ENCODE results near the gene HTR5A.

Gene HTR5A

GRCh38 chr7:155108144-155108901 is 38.2 kb downstream of the HTR5A start:
- no peak for TF ChIP-seq TEAD4 (IDR thresholded peaks at IDR 0.05)
- TF ChIP-seq RAD21 (IDR thresholded peaks at IDR 0.05; ENCODE audit: low read depth): no peak
- TF ChIP-seq TAF1 (IDR thresholded peaks at IDR 0.05; ENCODE audit: low read depth): no peak
- no peak for TF ChIP-seq EP300 (IDR thresholded peaks at IDR 0.05; ENCODE audit: borderline replicate concordance)
- no peak for TF ChIP-seq CEBPB (IDR thresholded peaks at IDR 0.05)
- no peak for TF ChIP-seq EGR1 (IDR thresholded peaks at IDR 0.05)
- no peak for TF ChIP-seq ZBTB7A (IDR thresholded peaks at IDR 0.05; ENCODE audit: low read depth)
- no peak for TF ChIP-seq USF1 (IDR thresholded peaks at IDR 0.05)
- TF ChIP-seq FOXM1 (IDR thresholded peaks at IDR 0.05; ENCODE audit: borderline replicate concordance, low read depth): no peak
- no peak for TF ChIP-seq TCF12 (IDR thresholded peaks at IDR 0.05; ENCODE audit: low read depth)
- no peak for TF ChIP-seq REST (IDR thresholded peaks at IDR 0.05; ENCODE audit: low read depth)
- TF ChIP-seq YY1 (IDR thresholded peaks at IDR 0.05; ENCODE audit: low read depth): no peak
- no peak for TF ChIP-seq CREB1 (IDR thresholded peaks at IDR 0.05; ENCODE audit: low read depth)
- no peak for TF ChIP-seq NFIC (IDR thresholded peaks at IDR 0.05)
- no peak for TF ChIP-seq MAX (IDR thresholded peaks at IDR 0.05)

- TF ChIP-seq TAF1 (IDR thresholded peaks at IDR 0.05; ENCODE audit: low read depth) (no peak), MAX (IDR thresholded peaks at IDR 0.05) (no peak), CEBPB (IDR thresholded peaks at IDR 0.05) (no peak), REST (IDR thresholded peaks at IDR 0.05; ENCODE audit: low read depth) (no peak), ZBTB7A (IDR thresholded peaks at IDR 0.05; ENCODE audit: low read depth) (no peak), YY1 (IDR thresholded peaks at IDR 0.05; ENCODE audit: low read depth) (no peak), TCF12 (IDR thresholded peaks at IDR 0.05; ENCODE audit: low read depth) (no peak), TEAD4 (IDR thresholded peaks at IDR 0.05) (no peak), EGR1 (IDR thresholded peaks at IDR 0.05) (no peak), CREB1 (IDR thresholded peaks at IDR 0.05; ENCODE audit: low read depth) (no peak), EP300 (IDR thresholded peaks at IDR 0.05; ENCODE audit: borderline replicate concordance) (no peak), FOXM1 (IDR thresholded peaks at IDR 0.05; ENCODE audit: borderline replicate concordance, low read depth) (no peak), USF1 (IDR thresholded peaks at IDR 0.05) (no peak), RAD21 (IDR thresholded peaks at IDR 0.05; ENCODE audit: low read depth) (no peak), NFIC (IDR thresholded peaks at IDR 0.05) (no peak)
Observed at GRCh38 chr7:155109121-155109520, 39.0 kb downstream of the HTR5A start.

- no peak for TF ChIP-seq USF1 (IDR thresholded peaks at IDR 0.05)
- TF ChIP-seq TAF1 (IDR thresholded peaks at IDR 0.05; ENCODE audit: low read depth): no peak
- TF ChIP-seq CREB1 (IDR thresholded peaks at IDR 0.05; ENCODE audit: low read depth): no peak
- TF ChIP-seq MAX (IDR thresholded peaks at IDR 0.05): no peak
- TF ChIP-seq ZBTB7A (IDR thresholded peaks at IDR 0.05; ENCODE audit: low read depth): no peak
Observed at GRCh38 chr7:155115288-155115687, 45.2 kb downstream of the HTR5A start.

- TF ChIP-seq CREB1 (IDR thresholded peaks at IDR 0.05; ENCODE audit: low read depth): no peak
- TF ChIP-seq REST (IDR thresholded peaks at IDR 0.05; ENCODE audit: low read depth): no peak
- TF ChIP-seq CEBPB (IDR thresholded peaks at IDR 0.05): no peak
- no peak for TF ChIP-seq EP300 (IDR thresholded peaks at IDR 0.05; ENCODE audit: borderline replicate concordance)
- no peak for TF ChIP-seq RAD21 (IDR thresholded peaks at IDR 0.05; ENCODE audit: low read depth)
- TF ChIP-seq FOXM1 (IDR thresholded peaks at IDR 0.05; ENCODE audit: borderline replicate concordance, low read depth): no peak
Observed at GRCh38 chr7:155119801-155120382, 49.8 kb downstream of the HTR5A start.
